Calu3 (cell line): ENCODE measurements around the gene RUNX2. TPM values are rescaled to one million over a fixed set of nuclear protein-coding genes. Genes with fewer than 3 reads are reported as not detected.

Source experiments
- BruUV-seq: library from RNA; stranded (reverse); fragments of 400-500 nt; replicated peaks from 2 replicates; lab custom pipeline; 2021; lab: Mats Ljungman, UMichigan
- CTCF ChIA-PET: fragments of 300-600 bp; sonication (Branson Sonifier 250); formaldehyde crosslinking; loops from one replicate; lab custom pipeline; 2022; ENCODE audit warnings: antibody characterized with exemption; lab: Charles Lee
- DNase-seq: peaks from one replicate; pipeline ENCODE4 v3.0.0; 2022
- H3K27ac Mint-ChIP-seq: one replicate; pipeline ENCODE4 v1.8.0; 2022; ENCODE audit warnings: mixed read lengths; ENCODE audit not compliant: unreplicated experiment
- H3K27me3 Mint-ChIP-seq: one replicate; pipeline ENCODE4 v1.8.0; 2022; ENCODE audit warnings: mixed read lengths; ENCODE audit not compliant: unreplicated experiment
- H3K36me3 Mint-ChIP-seq: one replicate; pipeline ENCODE4 v1.8.0; 2022; ENCODE audit warnings: mild to moderate bottlenecking, moderate library complexity, mixed read lengths; ENCODE audit not compliant: insufficient read depth, unreplicated experiment
- H3K4me1 Mint-ChIP-seq: one replicate; pipeline ENCODE4 v1.8.0; 2022; ENCODE audit warnings: mild to moderate bottlenecking, low read depth, mixed read lengths; ENCODE audit not compliant: unreplicated experiment
- H3K4me3 Mint-ChIP-seq: one replicate; pipeline ENCODE4 v1.8.0; 2022; ENCODE audit warnings: mild to moderate bottlenecking, low read depth, moderate library complexity, mixed read lengths; ENCODE audit not compliant: unreplicated experiment
- H3K9me3 Mint-ChIP-seq: one replicate; pipeline ENCODE4 v1.8.0; 2022; ENCODE audit warnings: low read depth, mixed read lengths; ENCODE audit not compliant: unreplicated experiment
- intact Hi-C: fragments of 100-400 bp; cut with micrococcal nuclease; formaldehyde crosslinking; loops from one replicate; pipeline ENCODE4 v1.10.0; 2022; ENCODE audit not compliant: unreplicated experiment
- total RNA-seq: library from RNA; stranded (reverse); gene quantifications from 2 replicates; pipeline ENCODE4 v1.2.3, GENCODE V29; 2022
- TF ChIP-seq, protein P1 (sequence below): fragments of 200-600 bp; IDR thresholded peaks from one replicate; pipeline ENCODE4 v1.8.0; 2022; ENCODE audit warnings: antibody characterized with exemption; ENCODE audit not compliant: unreplicated experiment

The RUNX2 gene
- total RNA-seq, 1 experiment from 2014 or later = 0.54 TPM

DNA sequence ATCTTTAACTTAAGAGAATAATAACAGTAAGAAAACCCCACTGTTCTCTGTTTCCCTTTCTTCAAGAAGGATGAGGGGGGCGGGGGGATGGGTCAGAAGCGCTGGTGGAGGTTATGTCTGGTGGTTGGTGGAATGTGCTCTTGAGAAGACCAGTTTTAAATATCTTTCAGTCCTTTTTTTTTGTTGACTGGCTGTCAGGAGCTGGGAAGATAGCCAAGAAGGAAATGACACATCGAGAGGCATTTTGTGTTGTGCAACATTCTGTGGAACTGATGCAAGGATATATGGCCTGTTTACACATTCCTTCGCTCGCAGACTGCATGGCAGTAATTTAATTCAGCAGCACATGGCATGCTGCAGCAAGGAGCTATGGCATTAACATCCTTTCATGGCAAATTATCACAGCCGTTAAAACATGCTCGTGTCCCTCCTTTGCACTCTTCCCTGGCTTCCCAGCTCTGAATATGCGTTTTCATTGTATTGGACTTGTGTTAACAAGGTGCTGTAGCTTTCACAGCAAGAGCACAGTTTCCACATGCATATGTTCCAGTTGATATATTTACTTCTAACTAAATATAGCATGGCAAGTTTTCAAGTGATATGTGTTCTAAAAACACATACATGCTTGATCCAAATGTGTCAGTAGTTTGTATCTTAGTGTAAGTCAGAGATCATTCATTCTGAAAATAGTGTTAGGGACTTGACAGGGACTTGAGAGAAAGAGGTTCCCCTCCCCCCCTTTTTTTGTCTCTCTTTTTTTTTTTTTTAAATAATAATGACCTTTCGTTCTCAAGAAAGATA, 117.8 kb downstream of the RUNX2 start:
- TF ChIP-seq, protein P1, sequence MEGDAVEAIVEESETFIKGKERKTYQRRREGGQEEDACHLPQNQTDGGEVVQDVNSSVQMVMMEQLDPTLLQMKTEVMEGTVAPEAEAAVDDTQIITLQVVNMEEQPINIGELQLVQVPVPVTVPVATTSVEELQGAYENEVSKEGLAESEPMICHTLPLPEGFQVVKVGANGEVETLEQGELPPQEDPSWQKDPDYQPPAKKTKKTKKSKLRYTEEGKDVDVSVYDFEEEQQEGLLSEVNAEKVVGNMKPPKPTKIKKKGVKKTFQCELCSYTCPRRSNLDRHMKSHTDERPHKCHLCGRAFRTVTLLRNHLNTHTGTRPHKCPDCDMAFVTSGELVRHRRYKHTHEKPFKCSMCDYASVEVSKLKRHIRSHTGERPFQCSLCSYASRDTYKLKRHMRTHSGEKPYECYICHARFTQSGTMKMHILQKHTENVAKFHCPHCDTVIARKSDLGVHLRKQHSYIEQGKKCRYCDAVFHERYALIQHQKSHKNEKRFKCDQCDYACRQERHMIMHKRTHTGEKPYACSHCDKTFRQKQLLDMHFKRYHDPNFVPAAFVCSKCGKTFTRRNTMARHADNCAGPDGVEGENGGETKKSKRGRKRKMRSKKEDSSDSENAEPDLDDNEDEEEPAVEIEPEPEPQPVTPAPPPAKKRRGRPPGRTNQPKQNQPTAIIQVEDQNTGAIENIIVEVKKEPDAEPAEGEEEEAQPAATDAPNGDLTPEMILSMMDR = no peak
- intact Hi-C loops = loop anchor here (2.0 to 5.0 kb wide), 2 partner anchors 57 to 161 kb away; no protein-coding TSS in a partner anchor
- peak overlapping the region; percentile 41 for H3K4me3 Mint-ChIP-seq
- BruUV-seq = no TSS peak
- H3K27ac Mint-ChIP-seq = peak overlapping the region; percentile 91
- CTCF ChIA-PET = interaction anchor here (0.6 to 1.1 kb wide), 2 partner anchors 21 to 39 kb away, joined by 4 read pairs; no protein-coding TSS in a partner anchor
- H3K27me3 Mint-ChIP-seq = no peaks in the 10 kb centered on the region
- H3K9me3 Mint-ChIP-seq = no peaks in the 10 kb centered on the region
- H3K36me3 Mint-ChIP-seq = peaks cover 7% of the 10 kb centered on the region
- peaks cover 36% of the 10 kb centered on the region for H3K4me1 Mint-ChIP-seq
- DNase-seq = peak; percentile 81

DNA sequence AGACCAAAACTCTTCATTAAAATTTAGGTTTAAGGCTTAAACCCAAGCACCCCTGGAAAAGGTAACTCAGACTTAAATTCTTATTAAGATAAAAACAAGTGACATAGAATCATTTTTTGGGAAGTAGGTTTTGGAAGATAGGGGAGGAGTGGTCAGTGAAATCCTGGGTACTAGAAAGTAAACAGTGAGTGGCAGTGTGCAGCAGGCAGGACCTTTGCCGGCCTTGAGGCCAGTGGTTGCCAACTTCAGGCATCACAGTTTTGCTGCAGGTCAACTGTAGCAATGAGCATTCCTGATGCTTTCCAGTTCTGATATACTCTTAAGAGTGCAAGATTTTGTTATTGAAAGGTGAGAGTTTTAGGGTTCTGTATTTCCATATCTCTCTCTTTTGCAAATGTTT, 118.9 kb downstream of the RUNX2 start:
- H3K4me1 Mint-ChIP-seq = peaks cover 41% of the 10 kb centered on the region
- intact Hi-C loops = loop anchor here (5.0 kb wide), 1 partner anchor 160 kb away; no protein-coding TSS in a partner anchor
- no peak for DNase-seq
- no peak overlapping the region for H3K4me3 Mint-ChIP-seq
- BruUV-seq = no TSS peak
- H3K27me3 Mint-ChIP-seq = no peaks in the 10 kb centered on the region
- CTCF ChIA-PET = no interaction called here
- peaks cover 7% of the 10 kb centered on the region for H3K36me3 Mint-ChIP-seq
- H3K9me3 Mint-ChIP-seq = no peaks in the 10 kb centered on the region
- TF ChIP-seq, protein P1 = no peak
- H3K27ac Mint-ChIP-seq = no peak overlapping the region

DNA sequence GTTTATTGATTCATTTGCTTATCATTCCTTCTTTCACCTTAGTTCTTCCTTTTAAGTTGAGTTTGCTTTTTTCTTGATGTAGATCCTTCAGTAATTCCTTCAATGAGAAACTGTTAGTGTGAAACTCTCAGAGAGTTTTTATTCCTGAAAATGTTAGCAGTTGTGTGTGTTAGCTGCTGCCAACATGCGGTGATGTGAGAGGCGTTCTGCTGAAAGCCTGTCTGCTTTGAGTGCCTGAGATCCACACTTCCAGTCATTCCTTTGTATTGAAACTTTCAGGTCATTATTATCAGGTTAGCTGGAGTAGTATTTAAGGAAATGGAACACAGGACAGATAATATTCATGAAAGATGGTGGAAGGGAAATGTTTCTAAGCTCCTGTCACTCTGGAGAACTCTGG, 119.6 kb downstream of the RUNX2 start:
- no peaks in the 10 kb centered on the region for H3K9me3 Mint-ChIP-seq
- no peaks in the 10 kb centered on the region for H3K27me3 Mint-ChIP-seq
- H3K4me3 Mint-ChIP-seq = no peak overlapping the region
- H3K36me3 Mint-ChIP-seq = peaks cover 7% of the 10 kb centered on the region
- H3K4me1 Mint-ChIP-seq = peaks cover 48% of the 10 kb centered on the region
- DNase-seq = no peak
- TF ChIP-seq, protein P1 = no peak
- peak overlapping the region; percentile 37 for H3K27ac Mint-ChIP-seq
- no TSS peak for BruUV-seq
- CTCF ChIA-PET = interaction anchor here (0.6 to 0.9 kb wide), 2 partner anchors 16 to 161 kb away, joined by 3 to 4 read pairs; no protein-coding TSS in a partner anchor
- intact Hi-C loops = loop anchor here (5.0 kb wide), 1 partner anchor 160 kb away; no protein-coding TSS in a partner anchor

DNA sequence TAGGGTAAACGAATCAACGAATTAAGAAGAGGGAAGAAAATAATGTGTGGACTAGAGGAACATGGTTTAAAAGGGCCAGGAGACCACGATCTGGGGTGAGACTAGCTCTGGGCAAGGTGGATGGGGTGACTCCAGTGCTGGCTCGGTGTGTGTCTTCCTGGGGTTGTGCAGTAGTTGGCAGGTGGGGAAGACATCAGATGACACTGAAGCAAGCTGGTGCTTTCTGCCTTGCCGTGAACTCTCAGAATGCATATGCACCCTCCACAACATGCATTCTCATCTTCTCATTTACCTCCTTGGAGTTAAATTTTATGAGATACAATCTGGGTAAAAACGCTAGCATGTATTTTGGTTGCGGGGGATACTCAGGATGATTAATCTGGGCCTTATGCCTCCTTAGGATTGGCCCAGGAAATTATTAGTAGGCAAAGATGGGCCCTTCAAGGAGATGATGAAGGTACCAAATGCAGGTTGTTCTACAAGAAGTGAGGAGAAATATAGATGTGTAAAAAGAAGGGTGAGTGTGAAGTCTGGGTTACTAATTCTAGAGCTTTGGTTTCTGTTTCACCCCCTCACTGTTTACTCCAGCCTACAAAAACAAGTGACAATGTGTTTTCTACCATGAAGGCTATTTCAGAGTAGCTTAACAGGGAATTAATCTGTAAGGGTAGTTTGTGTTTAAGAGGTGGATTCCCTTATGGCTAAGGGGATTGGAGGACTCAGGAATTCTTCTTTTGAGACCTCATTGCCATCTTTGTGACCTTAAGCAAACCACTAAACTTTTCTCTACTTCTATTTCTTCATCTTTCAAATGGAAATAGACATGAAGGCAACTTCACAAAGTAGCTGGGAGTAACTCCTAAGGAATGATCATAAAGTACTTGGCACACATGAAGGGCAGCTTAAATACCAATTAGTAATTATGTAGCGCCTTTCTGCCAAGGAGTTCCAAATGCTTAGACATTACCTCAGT, 120.6 kb downstream of the RUNX2 start:
- no peak for DNase-seq
- Mint-ChIP-seq H3K27me3 (no peaks in the 10 kb centered on the region), H3K4me1 (peaks cover 50% of the 10 kb centered on the region), H3K36me3 (peaks cover 7% of the 10 kb centered on the region), H3K9me3 (no peaks in the 10 kb centered on the region), H3K4me3 (no peak overlapping the region), H3K27ac (no peak overlapping the region)
- intact Hi-C loops = loop anchor here (5.0 kb wide), 1 partner anchor 159 kb away; no protein-coding TSS in a partner anchor
- TF ChIP-seq, protein P1 = no peak
- CTCF ChIA-PET = interaction anchor here (0.6 to 0.9 kb wide), 2 partner anchors 15 to 162 kb away, joined by 3 to 4 read pairs; no protein-coding TSS in a partner anchor
- no TSS peak for BruUV-seq
